Upper lobe of right lung (tissue), 1 donor: Measurements from ENCODE around the gene UFSP1. TPM values are rescaled to one million over a fixed set of nuclear protein-coding genes. Genes with fewer than 3 reads are reported as not detected.
A peak's percentile ranks its signal among the peaks of the same experiment; 100 is the strongest.

Experiments
- ATAC-seq: fragments of 200-7000 bp; cut with Tn5 transposase; one replicate; pipeline ENCODE4 v1.9.1; 2020; ENCODE audit warnings: mild to moderate bottlenecking, moderate library complexity
- DNase-seq: peaks from one replicate; pipeline ENCODE4 v3.0.0-alpha.2; 2020
- H3K27ac ChIP-seq: fragments of 200-600 bp; one replicate; pipeline ENCODE4 v1.8.0; 2022
- H3K27me3 ChIP-seq: fragments of 200-600 bp; one replicate; pipeline ENCODE4 v1.8.0; 2022; ENCODE audit warnings: mild to moderate bottlenecking
- H3K36me3 ChIP-seq: fragments of 200-600 bp; one replicate; pipeline ENCODE4 v1.8.0; 2022
- H3K4me1 ChIP-seq: fragments of 200-600 bp; one replicate; pipeline ENCODE4 v1.8.0; 2022
- H3K4me3 ChIP-seq: fragments of 200-600 bp; one replicate; pipeline ENCODE4 v1.8.0; 2022; ENCODE audit warnings: mild to moderate bottlenecking
- H3K9me3 ChIP-seq: fragments of 200-600 bp; one replicate; pipeline ENCODE4 v1.8.0; 2022
- CTCF ChIP-seq: fragments of 200-600 bp; IDR thresholded peaks from one replicate; pipeline ENCODE4 v1.8.0; 2022; ENCODE audit warnings: antibody characterized with exemption
- intact Hi-C: fragments of 100-400 bp; cut with DNase I; formaldehyde crosslinking; loops from one replicate; pipeline ENCODE4 v1.11.0; 2022
- total RNA-seq: library from RNA; stranded (reverse); fragmentation: NEBNext Ultra II Directional; extraction: Animal tissue kit (Norgen Biotek cat#: 25700); gene quantifications from one replicate; pipeline ENCODE4 v1.2.1, GENCODE V29; 2021
- donor health status: DM: no; HTN: yes; CAD: no; lungs with severe emphysema.

The UFSP1 gene
- total RNA-seq, 1 donor from 2014 or later, result 3.1 TPM

GRCh38 chr7:100865372-100865911 is 24.1 kb downstream of the UFSP1 start:
- Histone ChIP-seq H3K4me3 (peak overlapping the region; percentile 88), H3K36me3 (peaks cover 18% of the 10 kb centered on the region), H3K9me3 (no peaks in the 10 kb centered on the region), H3K27ac (peak overlapping the region; percentile 97), H3K27me3 (no peaks in the 10 kb centered on the region), H3K4me1 (peaks cover 35% of the 10 kb centered on the region)
- intact Hi-C loops, result no loop called here
- ATAC-seq (no peak), DNase-seq (no peak)
- no peak for TF ChIP-seq CTCF

DNA sequence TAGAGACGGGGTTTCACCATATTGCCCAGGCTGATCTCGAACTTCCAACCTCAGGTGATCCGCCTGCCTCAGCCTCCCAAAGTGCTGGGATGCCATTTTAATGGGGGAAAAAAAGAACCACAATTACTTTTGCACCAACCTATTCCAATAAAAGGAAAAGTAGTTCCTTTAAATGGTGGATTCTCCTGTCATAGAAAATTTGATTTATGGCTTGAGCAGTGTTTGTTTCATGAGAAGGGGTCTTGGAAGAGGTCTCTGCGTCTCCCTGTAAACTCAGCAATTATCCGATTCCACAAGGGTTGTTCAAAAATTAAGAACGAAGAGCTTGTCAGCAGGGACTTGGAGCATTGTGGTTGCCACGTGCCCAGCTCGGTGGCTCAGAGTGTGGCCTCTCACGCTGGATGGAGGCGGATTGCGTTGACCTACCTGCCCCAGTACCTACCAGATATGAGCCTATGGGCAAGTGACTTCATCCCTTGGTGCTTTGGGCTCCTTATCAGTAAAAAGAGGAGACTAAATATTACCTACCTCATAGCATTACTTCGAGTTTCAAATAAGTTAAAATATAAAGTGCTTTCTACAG is 25.2 kb downstream of the UFSP1 start:
- DNase-seq, result no peak
- intact Hi-C loops, result no loop called here
- peaks cover 34% of the 10 kb centered on the region for H3K4me1 ChIP-seq
- ATAC-seq, result no peak
- no peak overlapping the region for H3K4me3 ChIP-seq
- no peak for TF ChIP-seq CTCF
- H3K36me3 ChIP-seq, result peaks cover 21% of the 10 kb centered on the region
- no peak overlapping the region for H3K27ac ChIP-seq
- H3K27me3 ChIP-seq, result no peaks in the 10 kb centered on the region
- H3K9me3 ChIP-seq, result no peaks in the 10 kb centered on the region

- no peak for TF ChIP-seq CTCF
- ATAC-seq (no peak), DNase-seq (no peak)
- Histone ChIP-seq H3K4me1 (peaks cover 26% of the 10 kb centered on the region), H3K27ac (no peak overlapping the region), H3K4me3 (no peak overlapping the region), H3K27me3 (no peaks in the 10 kb centered on the region), H3K36me3 (peaks cover 21% of the 10 kb centered on the region), H3K9me3 (no peaks in the 10 kb centered on the region)
- intact Hi-C loops, result no loop called here
Observed at GRCh38 chr7:100863406-100863950, 26.0 kb downstream of the UFSP1 start.

- Histone ChIP-seq H3K9me3 (no peaks in the 10 kb centered on the region), H3K27me3 (no peaks in the 10 kb centered on the region), H3K27ac (no peak overlapping the region), H3K36me3 (peaks cover 25% of the 10 kb centered on the region), H3K4me3 (no peak overlapping the region), H3K4me1 (peaks cover 16% of the 10 kb centered on the region)
- intact Hi-C loops, result no loop called here
- ATAC-seq (no peak), DNase-seq (no peak)
- TF ChIP-seq CTCF, result no peak
Observed at GRCh38 chr7:100861616-100861985, 27.9 kb downstream of the UFSP1 start.

DNA sequence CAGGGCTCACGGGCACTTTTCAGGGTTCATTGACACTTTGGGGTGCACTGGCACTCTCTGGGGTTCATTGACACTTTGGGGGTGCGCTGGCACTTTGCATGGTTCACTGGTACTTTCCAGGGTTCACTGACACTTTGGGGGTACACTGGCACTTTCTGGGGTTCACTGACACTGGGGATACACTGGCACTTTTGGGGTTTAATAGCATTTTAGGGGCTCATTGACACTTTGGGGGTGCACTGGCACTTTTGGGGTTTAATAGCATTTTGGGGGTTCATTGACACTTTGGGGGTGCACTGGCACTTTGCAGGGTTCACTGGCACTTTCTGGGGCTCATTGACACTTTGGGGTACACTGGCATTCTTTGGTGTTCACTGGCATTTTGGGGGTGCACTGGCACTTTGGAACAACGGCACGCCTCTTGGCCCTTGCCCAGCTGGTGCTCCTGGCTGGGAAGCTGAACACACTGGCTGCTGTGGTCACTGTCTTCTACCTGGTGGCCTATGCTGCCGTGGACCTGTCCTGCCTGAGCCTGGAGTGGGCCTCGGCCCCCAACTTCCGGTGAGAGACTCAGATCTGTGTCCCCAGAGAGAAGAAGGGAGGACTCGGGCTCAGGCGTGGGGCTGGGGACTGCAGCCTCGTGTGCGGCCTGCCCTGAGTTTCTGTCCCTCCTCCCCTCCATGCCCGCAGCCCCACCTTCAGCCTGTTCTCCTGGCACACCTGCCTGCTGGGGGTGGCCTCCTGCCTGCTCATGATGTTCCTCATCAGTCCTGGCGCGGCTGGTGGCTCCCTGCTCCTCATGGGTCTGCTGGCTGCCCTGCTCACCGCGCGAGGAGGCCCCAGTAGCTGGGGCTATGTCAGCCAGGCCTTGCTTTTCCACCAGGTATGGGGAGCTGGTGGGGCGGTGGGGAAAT is 28.6 kb downstream of the UFSP1 start:
- no peak overlapping the region for H3K27ac ChIP-seq
- ATAC-seq, result no peak
- intact Hi-C loops, result no loop called here
- H3K4me3 ChIP-seq, result no peak overlapping the region
- H3K9me3 ChIP-seq, result no peaks in the 10 kb centered on the region
- H3K27me3 ChIP-seq, result no peaks in the 10 kb centered on the region
- no peak for DNase-seq
- peaks cover 25% of the 10 kb centered on the region for H3K36me3 ChIP-seq
- H3K4me1 ChIP-seq, result peaks cover 10% of the 10 kb centered on the region
- TF ChIP-seq CTCF, result no peak
